Measurements from ENCODE around the gene GLP2R.
A peak's percentile ranks its signal among the peaks of the same experiment; 100 is the strongest.

Gene GLP2R

DNA sequence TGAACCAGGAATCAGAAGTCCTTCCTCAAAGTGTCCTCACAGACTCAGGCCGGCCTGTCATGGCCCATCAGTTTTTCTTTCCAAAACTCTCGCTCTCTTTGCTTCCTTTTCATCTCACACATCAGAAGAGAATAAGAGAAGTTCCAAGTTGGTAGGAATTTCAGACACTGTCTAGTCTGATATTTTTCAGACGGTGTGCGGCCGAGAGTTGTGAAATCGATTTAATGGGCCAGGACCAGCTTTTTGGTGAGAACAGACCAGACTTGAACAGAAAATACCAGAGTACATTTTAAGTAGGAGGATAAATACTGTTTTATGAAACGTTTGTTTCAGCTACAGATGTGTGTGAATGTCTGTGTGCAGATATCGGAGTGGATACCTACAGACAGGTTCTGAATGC lies 104.1 kb downstream of the GLP2R start:
- TF ChIP-seq, protein P1, sequence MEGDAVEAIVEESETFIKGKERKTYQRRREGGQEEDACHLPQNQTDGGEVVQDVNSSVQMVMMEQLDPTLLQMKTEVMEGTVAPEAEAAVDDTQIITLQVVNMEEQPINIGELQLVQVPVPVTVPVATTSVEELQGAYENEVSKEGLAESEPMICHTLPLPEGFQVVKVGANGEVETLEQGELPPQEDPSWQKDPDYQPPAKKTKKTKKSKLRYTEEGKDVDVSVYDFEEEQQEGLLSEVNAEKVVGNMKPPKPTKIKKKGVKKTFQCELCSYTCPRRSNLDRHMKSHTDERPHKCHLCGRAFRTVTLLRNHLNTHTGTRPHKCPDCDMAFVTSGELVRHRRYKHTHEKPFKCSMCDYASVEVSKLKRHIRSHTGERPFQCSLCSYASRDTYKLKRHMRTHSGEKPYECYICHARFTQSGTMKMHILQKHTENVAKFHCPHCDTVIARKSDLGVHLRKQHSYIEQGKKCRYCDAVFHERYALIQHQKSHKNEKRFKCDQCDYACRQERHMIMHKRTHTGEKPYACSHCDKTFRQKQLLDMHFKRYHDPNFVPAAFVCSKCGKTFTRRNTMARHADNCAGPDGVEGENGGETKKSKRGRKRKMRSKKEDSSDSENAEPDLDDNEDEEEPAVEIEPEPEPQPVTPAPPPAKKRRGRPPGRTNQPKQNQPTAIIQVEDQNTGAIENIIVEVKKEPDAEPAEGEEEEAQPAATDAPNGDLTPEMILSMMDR (conservative IDR thresholded peaks at IDR 0.05; ENCODE audit: low read length): no peak
- peak; percentile 31 for DNase-seq (ENCODE audit: low read depth)
- no peak overlapping the region for H3K4me3 ChIP-seq (ENCODE audit: low read length)

DNA sequence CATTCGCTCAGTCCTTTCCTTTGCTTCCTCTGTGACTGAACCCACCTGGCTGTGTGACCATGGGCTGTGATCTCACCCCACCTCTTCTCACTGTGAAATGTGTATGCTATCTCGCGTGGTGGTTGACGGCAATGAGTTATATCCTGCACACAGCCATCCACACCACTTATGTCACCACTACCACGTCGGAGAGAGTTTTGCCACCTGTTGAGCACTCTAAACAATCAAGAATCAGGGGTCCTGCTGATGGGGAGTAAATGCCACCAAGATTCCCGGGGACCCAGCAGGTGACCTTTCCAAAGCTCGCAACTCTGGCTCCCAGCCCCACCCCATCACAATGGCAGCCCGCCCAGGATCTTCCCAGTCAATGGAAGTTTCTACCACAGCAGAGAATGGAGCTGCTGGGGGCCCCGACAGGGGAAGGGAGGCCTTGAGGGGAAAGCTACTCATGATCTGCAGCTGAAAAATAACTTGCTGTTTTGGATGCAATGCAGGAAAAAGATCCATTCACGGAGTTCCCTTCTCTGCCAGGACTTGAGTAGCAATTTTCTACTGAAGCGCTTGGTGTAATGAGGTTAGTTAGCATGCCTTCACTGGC lies 105.5 kb downstream of the GLP2R start:
- no peak for DNase-seq (ENCODE audit: low read depth)
- H3K4me3 ChIP-seq (ENCODE audit: low read length): no peak overlapping the region
- TF ChIP-seq, protein P1 (conservative IDR thresholded peaks at IDR 0.05; ENCODE audit: low read length): no peak

DNA sequence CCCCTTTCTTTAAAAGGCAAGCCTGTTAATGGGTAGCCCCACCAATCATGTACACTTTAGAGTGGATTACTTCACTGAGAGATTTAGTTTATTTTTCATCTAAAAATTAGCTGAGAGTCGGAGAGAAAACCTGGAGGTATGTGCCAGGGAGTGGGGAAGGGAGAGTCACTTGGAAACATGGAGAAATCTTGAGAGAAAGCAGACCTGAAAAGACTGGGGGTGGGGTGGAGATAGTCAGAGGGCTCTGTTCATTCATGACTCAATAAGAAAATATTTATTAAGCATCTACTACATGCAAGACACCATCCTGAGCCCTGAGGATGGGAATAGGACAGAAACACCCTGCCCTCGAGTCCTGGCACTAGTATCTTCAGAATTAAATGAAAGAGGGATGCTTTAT lies 106.8 kb downstream of the GLP2R start:
- TF ChIP-seq, protein P1 (conservative IDR thresholded peaks at IDR 0.05; ENCODE audit: low read length): no peak

DNA sequence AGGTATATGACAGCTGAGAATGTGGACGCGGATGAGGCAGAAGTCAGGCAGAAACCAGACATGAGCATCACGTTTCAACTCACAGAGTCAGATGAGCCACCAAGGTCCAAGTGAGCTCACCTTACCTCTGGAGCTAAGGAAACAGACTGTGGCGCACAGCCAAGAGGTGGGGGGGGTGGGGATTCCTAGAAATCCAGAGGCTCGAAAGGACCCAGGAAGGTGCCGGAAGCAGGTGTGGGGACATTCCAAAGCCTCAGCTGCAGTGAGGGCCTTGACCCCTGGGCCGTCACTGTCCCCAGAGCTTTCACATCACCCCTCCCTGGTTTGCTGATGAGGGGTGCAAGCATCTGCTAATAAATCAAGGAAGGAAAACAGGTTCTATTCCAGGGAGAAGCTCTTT lies 108.6 kb downstream of the GLP2R start:
- DNase-seq (ENCODE audit: low read depth): no peak
- no peak overlapping the region for H3K4me3 ChIP-seq (ENCODE audit: low read length)
- TF ChIP-seq, protein P1 (conservative IDR thresholded peaks at IDR 0.05; ENCODE audit: low read length): no peak

More for the DNA sequence above, 106.8 kb downstream of the GLP2R start:
- no peak overlapping the region for H3K4me3 ChIP-seq (ENCODE audit: low read length)
- DNase-seq (ENCODE audit: low read depth): peak; percentile 40

DNA sequence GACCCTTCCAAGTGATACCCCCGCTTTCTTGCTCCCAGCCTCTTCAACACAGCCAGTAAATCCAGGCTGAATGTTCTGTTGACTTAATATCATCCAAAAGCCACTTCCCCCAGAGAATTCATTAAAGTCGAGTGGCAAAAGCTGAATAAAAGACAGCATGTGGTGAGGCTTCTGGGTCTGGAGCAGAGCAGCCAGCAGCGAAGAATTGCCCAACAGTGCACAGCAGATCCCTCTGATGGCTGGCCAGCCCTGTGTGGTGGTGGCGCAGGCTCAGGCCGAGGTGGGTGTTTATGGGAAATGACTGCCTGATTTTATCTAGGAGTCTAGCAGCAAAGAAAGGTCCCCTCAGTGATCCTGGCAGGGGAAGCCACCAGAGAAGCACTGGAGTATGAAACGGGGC lies 109.7 kb downstream of the GLP2R start:
- H3K4me3 ChIP-seq (ENCODE audit: low read length): no peak overlapping the region
- TF ChIP-seq, protein P1 (conservative IDR thresholded peaks at IDR 0.05; ENCODE audit: low read length): no peak
- peak; percentile 69 for DNase-seq (ENCODE audit: low read depth)

DNA sequence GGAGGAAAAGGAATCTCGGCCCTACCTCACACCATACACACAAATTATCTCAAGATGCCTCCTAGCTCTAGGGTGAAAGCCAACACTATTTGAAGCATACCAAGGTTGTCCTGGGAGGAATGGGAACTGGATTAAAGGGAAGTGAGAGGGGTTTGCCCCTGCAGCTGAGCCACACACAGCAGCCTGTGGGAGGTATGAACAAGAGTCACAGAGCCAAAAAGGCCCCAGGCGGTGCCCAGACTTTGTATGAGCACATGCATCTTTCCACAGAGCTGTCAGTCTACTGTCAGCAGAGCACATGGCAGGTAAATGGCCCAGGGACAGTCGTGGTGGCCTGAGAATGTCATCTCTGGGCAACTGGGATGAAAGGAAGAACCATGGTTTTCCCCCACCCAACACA lies 110.4 kb downstream of the GLP2R start:
- TF ChIP-seq, protein P1 (conservative IDR thresholded peaks at IDR 0.05; ENCODE audit: low read length): no peak
- no peak overlapping the region for H3K4me3 ChIP-seq (ENCODE audit: low read length)
- no peak for DNase-seq (ENCODE audit: low read depth)

DNA sequence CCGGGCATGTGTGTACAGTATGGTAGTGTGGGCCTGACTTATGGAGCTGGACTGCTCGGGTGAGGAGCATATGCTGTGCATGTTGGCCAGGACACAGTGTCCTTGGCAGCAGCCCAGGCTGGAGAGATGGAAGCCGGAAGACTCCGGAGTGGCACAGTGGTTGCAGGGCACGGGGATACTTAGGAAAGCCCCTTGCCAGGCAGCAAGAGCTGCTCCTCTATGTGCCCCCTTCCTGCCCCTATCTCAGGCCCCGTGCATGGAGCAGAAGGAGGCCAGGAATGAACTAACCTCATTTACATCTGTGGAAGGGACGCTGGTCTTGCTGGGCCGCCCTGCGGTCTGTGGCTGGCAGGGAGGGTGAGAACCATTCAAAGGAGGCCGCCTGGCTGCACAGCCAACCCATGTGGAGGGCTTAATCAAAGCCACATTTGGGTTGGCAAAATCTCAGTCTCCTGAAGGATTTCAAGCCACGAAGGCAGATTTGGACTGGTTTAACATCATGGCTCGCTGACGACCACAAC lies 111.6 kb downstream of the GLP2R start:
- DNase-seq (ENCODE audit: low read depth): peak; percentile 95
- no peak overlapping the region for H3K4me3 ChIP-seq (ENCODE audit: low read length)
- TF ChIP-seq, protein P1 (conservative IDR thresholded peaks at IDR 0.05; ENCODE audit: low read length): 0 out of 2 replicates have a peak, but pooled peaks have one; percentile 2
